ENCODE data around the gene VANGL1. TPM values are rescaled to one million over a fixed set of nuclear protein-coding genes. Genes with fewer than 3 reads are reported as not detected.

Gene VANGL1
- total RNA-seq, 1 donor from 2014 or later: 8.1 TPM

GRCh38 chr1:115706587-115707425 is 65.0 kb downstream of the VANGL1 start:
- no peak for DNase-seq (ENCODE audit: extremely low spot score in 2 of 2)
- H3K9me3 ChIP-seq: no peaks in the 10 kb centered on the region
- no peak overlapping the region for H3K27ac ChIP-seq
- intact Hi-C loops (cut with DNase I): loop anchor here (10.0 kb wide), 1 partner anchor 92 kb away; no protein-coding TSS in a partner anchor
- H3K4me1 ChIP-seq: peaks cover 20% of the 10 kb centered on the region
- no peak for TF ChIP-seq POLR2A (IDR thresholded peaks at IDR 0.05)
- TF ChIP-seq POLR2AphosphoS5 (IDR thresholded peaks at IDR 0.05; ENCODE audit: insufficient read depth in 1 of 2, low read depth in 1 of 2): no peak
- TF ChIP-seq CTCF (IDR thresholded peaks at IDR 0.05): peak; percentile 27 to 36 (median 32)
- no peaks in the 10 kb centered on the region for H3K27me3 ChIP-seq
- no peaks in the 10 kb centered on the region for H3K36me3 ChIP-seq
- no peak overlapping the region for H3K4me3 ChIP-seq

DNA sequence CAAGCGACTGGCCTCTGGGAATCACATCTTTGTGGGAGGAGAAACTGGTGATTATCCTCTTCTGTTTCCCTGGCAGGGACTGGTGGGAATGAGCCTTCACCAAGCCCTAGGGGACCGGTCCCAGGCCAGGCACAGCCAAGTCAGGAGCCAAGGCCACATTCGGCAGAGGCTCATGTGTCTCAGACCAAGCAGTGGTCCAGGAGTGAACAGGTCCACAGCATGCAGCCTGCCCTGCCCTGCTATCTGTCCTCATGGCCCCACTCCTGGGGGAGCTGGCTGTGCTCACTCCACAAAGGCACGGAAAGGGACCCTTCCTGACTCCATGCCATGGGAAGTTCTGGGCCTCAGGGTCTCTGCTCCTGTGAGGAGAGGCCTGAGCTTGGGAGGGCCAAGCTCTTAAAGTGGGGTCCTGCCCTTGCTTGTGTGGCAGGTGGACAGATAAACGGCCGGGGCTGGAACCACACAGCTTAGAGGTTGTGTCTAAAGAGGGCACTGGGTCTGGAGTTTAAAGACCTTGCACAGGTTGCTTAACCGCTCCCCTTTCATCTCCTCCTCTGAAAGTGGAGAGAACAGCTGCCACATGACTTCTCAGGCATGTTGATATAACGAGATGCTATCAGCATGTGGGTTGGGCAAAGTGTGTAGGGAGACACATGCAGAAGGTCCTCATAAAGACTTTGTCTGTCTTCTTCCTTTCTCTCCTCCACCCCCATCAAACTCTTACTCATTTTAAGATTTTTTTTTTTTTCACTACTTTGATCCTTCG is 69.3 kb downstream of the VANGL1 start:
- TF ChIP-seq POLR2A (IDR thresholded peaks at IDR 0.05): no peak
- no peak for TF ChIP-seq CTCF (IDR thresholded peaks at IDR 0.05)
- no peak for TF ChIP-seq POLR2AphosphoS5 (IDR thresholded peaks at IDR 0.05; ENCODE audit: insufficient read depth in 1 of 2, low read depth in 1 of 2)
- no peak for DNase-seq (ENCODE audit: extremely low spot score in 2 of 2)
- intact Hi-C loops (cut with DNase I): no loop called here
- H3K4me1 ChIP-seq: peaks cover 28% of the 10 kb centered on the region
- no peaks in the 10 kb centered on the region for H3K9me3 ChIP-seq
- no peak overlapping the region for H3K4me3 ChIP-seq
- no peaks in the 10 kb centered on the region for H3K36me3 ChIP-seq
- no peaks in the 10 kb centered on the region for H3K27me3 ChIP-seq
- no peak overlapping the region for H3K27ac ChIP-seq

DNA sequence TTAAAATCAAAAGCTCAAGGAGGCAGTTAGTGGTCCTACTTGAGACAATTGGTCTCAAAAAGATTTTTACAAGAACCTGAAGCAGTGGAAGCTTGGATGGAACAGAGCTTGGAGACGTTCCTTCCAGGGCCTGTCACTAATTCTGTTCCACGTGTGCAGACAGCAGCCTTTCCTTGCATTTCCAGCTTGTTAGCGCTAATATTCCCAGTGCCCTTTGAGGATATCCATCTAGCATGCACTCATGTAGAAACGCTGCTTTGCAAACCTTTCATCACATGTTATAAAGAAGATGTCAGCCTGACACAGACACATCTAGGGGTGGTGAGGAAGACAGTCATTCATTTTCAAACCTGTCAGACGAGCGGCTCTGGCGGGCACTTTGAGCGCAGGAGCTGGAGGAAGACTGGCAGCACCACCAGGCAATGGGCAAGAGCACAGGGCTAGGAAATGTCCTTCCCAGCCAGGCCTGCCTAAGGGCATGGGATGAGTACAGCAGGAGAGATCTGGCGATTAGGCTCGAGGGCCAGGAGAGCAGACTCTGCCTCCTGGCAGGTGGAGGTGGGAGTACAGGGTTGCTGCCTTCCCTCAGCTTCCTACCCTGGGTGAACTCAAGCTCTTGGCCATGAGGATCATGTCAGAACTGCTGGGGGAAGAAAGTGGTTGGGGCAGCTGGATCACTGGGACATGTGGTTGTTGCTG is 71.3 kb downstream of the VANGL1 start:
- no peak overlapping the region for H3K27ac ChIP-seq
- no peaks in the 10 kb centered on the region for H3K9me3 ChIP-seq
- H3K36me3 ChIP-seq: no peaks in the 10 kb centered on the region
- H3K4me3 ChIP-seq: no peak overlapping the region
- TF ChIP-seq POLR2A (IDR thresholded peaks at IDR 0.05) (no peak), CTCF (IDR thresholded peaks at IDR 0.05) (no peak), POLR2AphosphoS5 (IDR thresholded peaks at IDR 0.05; ENCODE audit: insufficient read depth in 1 of 2, low read depth in 1 of 2) (no peak)
- intact Hi-C loops (cut with DNase I): no loop called here
- no peak for DNase-seq (ENCODE audit: extremely low spot score in 2 of 2)
- peaks cover 15% of the 10 kb centered on the region for H3K4me1 ChIP-seq
- H3K27me3 ChIP-seq: no peaks in the 10 kb centered on the region

DNA sequence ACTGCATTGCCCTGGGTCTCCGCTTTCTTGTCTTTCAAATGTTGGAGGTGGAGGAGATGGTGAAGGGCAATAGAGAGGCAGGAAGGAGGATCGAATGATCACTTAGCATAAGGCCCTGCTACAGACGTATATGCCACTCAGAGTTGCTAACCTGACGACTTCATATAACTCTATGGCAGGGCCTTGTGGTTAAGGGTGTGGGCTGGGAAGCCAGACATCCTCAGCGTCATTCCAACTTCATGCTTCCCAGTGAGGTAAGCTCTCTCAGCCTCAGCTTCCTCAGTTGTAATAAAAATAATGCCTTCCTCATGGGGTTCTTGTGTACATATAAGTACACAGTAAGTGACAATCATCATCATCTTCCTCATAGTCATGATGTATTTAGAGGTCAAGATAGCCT is 72.1 kb downstream of the VANGL1 start:
- H3K9me3 ChIP-seq: no peaks in the 10 kb centered on the region
- H3K4me3 ChIP-seq: no peak overlapping the region
- DNase-seq (ENCODE audit: extremely low spot score in 2 of 2): no peak
- TF ChIP-seq CTCF (IDR thresholded peaks at IDR 0.05) (no peak), POLR2AphosphoS5 (IDR thresholded peaks at IDR 0.05; ENCODE audit: insufficient read depth in 1 of 2, low read depth in 1 of 2) (no peak), POLR2A (IDR thresholded peaks at IDR 0.05) (no peak)
- H3K4me1 ChIP-seq: peaks cover 15% of the 10 kb centered on the region
- intact Hi-C loops (cut with DNase I): no loop called here
- no peaks in the 10 kb centered on the region for H3K36me3 ChIP-seq
- no peak overlapping the region for H3K27ac ChIP-seq
- no peaks in the 10 kb centered on the region for H3K27me3 ChIP-seq

Data from vagina (tissue), 2 donors.